ENCODE measurements around the gene LSP1.

DNA sequence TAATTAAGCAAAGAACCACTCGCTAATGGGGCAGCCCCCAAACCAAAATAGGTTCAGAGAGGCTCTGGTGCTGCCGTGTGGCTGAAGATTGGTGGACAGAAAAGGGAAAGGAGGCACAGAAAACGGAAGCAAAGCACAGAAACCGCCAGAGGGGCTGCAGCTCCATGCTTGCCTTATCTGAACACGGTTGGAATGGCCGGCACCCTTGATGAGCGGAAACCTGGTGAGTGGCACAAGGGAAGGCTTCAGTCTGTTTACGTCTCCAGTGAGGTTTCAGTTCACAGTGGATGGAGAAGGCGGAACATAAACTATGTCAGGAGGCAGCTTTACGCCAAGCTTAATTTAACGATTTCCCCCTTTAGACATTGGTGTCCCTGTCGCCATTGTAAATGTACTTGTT lies 44.0 kb downstream of the LSP1 start:
- TF ChIP-seq, protein P1, sequence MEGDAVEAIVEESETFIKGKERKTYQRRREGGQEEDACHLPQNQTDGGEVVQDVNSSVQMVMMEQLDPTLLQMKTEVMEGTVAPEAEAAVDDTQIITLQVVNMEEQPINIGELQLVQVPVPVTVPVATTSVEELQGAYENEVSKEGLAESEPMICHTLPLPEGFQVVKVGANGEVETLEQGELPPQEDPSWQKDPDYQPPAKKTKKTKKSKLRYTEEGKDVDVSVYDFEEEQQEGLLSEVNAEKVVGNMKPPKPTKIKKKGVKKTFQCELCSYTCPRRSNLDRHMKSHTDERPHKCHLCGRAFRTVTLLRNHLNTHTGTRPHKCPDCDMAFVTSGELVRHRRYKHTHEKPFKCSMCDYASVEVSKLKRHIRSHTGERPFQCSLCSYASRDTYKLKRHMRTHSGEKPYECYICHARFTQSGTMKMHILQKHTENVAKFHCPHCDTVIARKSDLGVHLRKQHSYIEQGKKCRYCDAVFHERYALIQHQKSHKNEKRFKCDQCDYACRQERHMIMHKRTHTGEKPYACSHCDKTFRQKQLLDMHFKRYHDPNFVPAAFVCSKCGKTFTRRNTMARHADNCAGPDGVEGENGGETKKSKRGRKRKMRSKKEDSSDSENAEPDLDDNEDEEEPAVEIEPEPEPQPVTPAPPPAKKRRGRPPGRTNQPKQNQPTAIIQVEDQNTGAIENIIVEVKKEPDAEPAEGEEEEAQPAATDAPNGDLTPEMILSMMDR (conservative IDR thresholded peaks at IDR 0.05 in 1 of 2, IDR thresholded peaks at IDR 0.05 in 1 of 2; ENCODE audit: low read depth in 1 of 2, low read length in 2 of 2), result no peak
- TF ChIP-seq EZH2 (IDR thresholded peaks at IDR 0.05; ENCODE audit: low read length, missing control alignments), result no peak

All from fibroblast of lung (primary cell).